Activated T-helper 1 cell treated with Interleukin-2 at 50 U/mL for 16 hours (primary cell): ENCODE results near the gene PAIP1.
"Not testable (repeated sequence)": the region's sequence is repeated elsewhere in the genome, so short reads cannot be mapped to it uniquely, and the experiment has no call there.

Experiments used
- DNase-seq: peaks from one replicate; pipeline ENCODE4 v3.0.0-alpha.2; 2020; ENCODE audit warnings: low read depth

Gene PAIP1

DNA sequence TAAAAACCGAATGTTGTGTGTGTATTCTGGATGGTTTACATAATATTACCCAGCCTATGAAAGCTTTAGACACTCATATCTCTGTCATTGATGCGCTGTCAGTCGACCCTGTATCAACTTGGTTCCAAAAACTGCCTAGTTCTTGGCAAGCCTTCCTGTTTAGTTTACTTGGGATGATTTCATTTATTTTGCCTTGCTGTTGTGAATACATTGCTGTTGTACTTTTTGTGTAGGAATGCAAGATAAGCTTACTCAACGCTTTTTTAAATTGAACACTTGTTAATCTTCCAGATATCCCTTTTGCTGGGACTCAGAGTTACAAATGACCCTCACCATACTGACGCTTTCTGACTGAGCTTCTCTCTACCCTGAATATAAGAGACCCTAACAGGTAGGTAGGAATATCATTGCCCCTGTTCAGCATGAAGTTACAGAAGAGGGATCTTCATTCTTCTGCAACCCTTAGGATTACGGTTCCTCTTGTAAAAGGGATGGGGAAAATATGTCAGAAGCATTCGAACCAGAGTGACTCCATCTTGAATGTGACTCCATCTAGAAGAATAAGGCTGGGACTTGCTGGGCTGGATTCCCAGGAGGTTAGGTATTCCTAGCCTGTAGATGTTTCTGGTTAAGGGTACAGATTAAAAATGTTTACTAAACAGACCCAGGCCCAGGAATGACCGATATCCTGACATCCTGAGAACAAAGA, 13.7 kb upstream of the PAIP1 start:
- no peak for DNase-seq

- no peak for DNase-seq
These were observed 12.4 kb upstream of the PAIP1 start for GRCh38 chr5:43569236-43569746.

GRCh38 chr5:43567967-43568366, 11.1 kb upstream of the PAIP1 start:
- no peak for DNase-seq

DNA sequence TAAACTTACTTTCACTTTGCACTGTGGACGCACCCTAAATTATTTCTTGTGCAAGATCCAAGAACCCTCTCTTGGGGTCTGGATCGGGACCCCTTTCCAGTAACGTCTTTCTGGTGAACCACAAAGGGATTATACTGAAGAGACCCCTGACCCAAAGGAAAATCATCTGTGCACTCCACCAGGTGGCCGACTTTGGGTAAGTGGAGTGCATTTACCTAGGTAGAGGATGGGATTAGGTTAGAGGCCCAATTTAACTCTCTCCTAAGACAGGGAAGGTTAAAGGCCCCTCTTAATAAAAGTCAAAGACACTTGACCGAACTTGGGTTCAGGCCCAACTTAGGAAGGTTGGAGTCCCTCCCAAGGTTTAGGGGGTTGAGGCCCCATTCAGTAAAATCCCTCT, 8.2 kb upstream of the PAIP1 start:
- DNase-seq = no peak

DNA sequence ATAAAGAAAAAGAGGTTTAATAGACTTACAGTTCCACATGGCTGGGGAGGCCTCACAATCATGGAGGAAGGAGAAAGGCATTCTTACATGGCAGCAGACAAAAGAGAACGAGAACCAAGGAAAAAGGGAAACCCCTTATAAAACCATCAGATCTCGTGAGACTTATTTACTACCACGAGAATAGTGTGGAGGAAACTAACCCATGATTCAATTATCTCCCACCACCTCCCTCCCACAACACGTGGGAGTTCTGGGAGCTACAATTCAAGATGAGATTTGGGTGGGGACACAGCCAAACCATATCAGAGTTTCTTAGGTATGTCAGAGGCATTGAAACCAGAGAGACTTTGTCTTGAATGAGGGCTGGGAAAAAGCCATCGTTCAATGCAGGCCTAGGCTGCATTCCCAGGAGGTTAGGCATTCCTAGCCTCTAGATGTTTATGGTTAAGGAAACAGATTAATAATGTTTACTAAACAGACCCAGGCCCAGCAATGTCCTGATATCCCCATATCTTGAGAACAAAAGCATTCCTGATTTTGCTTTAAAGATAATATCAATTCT, 7.5 kb upstream of the PAIP1 start:
- DNase-seq = no peak

DNA sequence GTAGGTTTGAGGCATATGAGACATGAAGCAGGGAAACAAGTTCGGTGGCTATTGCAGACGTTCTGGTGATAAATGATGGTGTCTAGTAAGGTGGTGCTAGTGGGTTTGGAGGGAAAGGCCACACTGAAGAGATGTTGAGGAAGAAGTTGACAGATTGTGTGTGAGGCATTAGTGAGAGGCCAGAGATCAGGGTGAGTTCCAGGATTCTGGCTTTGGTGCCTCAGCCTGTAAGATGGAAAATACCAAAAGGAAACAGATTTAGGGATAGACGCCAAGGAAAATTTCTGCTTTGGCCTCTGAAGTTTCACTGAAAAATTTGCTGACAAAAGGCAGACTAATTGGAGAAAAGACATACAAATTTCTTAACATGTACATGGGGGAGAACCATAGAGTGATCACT, 6.4 kb upstream of the PAIP1 start:
- no peak for DNase-seq

- DNase-seq = no peak
These were observed 4.5 kb upstream of the PAIP1 start for GRCh38 chr5:43561356-43561755.

- DNase-seq = no peak
These were observed 3.3 kb upstream of the PAIP1 start for GRCh38 chr5:43560128-43560527.

DNA sequence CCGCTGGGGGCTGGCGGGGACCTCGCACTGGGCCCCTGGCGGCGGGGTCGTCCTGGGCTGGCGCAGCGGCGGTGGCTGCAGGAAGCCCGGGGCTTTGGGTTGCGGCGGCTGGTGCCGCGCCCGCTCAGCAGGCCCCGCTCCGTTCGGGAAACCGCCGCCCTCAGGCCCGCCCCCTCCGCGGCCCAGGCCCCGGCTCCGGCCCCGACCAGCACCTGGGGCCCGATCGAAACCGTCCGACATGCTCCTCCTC, 345 bp downstream of the PAIP1 start:
- not testable (repeated sequence) for DNase-seq

DNA sequence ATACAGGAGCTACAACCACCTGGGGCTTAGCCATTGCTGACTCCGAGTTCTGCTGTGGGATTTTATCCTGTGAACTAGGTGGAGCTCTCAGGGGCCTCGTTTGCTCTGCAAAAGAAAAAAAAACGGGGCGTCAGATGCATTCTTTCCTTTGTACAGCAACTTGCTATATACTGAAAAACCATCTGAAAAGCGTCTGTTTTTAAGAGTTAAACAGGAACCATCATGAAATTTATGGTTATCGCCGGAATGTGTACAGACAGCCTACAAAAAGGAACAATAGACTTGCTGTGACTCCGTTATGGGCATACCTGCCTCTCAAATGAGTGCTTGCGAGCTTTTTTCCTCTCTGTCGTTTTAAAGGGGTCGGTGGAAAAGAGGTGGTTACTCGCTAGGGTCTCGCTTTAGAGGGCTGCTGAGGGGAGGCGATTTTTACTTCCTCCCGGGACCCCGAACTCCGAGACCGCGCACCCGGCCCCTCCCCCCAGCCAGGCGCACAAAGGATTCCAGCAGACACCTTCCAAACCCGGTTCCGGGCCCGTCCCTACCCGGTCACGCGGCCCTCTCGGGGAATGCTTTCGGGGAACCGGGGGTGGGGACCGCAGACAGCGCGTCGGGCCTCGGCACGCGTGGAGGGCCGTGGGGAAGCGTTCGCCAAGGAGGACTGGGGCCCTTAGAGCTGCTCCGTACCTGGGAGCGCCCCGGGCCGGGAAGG, 826 bp downstream of the PAIP1 start:
- DNase-seq = peak; percentile 30

GRCh38 chr5:43554497-43554896, 2.4 kb downstream of the PAIP1 start:
- no peak for DNase-seq

DNA sequence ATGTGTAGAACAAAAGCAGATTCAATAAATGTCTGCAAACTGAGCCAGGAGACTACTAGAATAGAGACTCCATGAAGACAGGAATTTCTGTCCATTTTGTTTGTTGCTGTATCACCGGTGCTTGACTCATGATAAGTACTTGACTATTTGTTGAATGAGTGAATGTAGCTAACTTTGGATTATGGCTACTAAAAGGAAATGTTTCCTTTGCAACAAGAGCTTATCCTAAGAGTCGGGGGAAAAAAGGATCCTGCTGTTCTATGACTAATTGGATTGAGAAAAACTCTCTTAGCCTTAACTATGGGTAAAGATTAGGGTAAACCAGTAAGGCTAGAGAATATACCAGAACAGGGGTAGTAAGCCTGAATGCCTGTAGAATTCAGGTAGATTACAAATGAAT, 3.5 kb downstream of the PAIP1 start:
- no peak for DNase-seq

DNA sequence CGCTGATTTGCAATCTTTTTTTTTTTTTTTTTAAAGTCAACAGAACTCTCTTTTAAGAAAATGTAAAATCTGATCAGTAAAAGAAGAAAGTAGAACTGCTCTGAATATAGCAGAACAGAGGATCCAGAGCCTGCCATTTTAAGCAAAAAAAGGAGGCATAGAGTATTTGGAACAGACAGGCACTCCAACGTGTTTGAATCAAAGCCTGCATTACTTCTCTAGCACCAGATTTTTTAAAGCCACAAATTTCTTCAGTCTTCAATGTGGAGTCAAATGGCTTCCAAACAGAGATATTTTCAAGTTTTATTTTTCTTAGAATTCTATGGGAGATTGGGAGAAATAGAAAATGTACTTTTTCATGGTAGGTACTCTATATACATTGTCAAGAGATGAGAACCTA, 5.1 kb downstream of the PAIP1 start:
- no peak for DNase-seq

DNA sequence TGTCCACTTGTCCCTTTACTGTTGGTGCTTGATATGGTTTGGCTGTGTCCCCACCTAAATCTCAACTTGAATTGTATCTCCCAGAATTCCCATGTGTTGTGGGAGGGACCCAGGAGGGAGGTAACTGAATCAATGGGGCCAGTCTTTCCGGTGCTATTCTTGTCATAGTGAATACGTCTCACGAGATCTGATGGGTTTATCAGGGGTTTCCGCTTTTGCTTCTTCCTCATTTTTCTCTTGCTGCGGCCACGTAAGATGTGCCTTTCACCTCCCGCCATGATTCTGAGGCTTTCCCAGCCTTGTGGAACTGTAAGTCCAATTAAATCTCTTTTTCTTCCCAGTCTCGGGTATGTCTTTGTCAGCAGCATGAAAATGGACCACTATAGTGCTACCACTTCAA, 7.6 kb downstream of the PAIP1 start:
- not testable (repeated sequence) for DNase-seq

- DNase-seq = no peak
These were observed 8.5 kb downstream of the PAIP1 start for GRCh38 chr5:43548358-43548757.

- no peak for DNase-seq
These were observed 9.3 kb downstream of the PAIP1 start for GRCh38 chr5:43547532-43547931.

GRCh38 chr5:43543434-43543833, 13.4 kb downstream of the PAIP1 start:
- no peak for DNase-seq

DNA sequence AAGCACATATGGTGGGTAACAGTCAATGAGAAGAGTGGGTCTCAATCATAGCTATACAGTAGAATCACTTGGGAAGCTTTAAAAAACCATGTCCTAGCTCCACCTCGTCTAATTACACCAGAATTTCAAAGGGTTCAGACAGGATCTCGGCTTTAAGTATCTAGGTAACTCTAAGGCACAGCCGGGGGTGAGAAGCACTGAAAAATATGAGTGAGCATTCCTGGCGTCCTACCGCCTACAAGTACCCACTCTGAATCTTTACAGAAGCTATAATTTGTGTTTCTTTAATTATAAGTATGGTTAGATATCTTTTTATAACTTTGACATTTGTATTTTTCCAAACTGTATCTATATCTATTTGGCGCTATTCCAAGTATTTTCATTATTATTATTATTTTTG, 16.1 kb downstream of the PAIP1 start:
- no peak for DNase-seq

DNA sequence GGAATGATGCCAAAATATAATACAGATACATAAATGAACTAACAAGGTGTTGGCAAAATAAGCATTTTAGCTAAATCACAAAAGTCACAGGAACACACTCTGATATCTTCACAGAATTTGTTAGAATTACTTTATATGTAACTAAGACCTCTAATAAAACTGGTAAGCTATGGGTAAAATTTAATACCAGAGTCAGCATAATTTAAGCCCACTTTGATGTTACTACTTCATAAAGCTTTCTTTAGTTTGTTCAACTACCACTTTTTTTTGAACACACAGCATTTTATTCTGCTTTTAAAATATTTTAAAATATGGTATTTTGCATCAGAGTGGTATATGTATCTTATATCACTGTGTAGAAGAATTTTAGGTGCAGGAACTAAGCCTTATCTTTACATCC, 19.9 kb downstream of the PAIP1 start:
- no peak for DNase-seq

DNA sequence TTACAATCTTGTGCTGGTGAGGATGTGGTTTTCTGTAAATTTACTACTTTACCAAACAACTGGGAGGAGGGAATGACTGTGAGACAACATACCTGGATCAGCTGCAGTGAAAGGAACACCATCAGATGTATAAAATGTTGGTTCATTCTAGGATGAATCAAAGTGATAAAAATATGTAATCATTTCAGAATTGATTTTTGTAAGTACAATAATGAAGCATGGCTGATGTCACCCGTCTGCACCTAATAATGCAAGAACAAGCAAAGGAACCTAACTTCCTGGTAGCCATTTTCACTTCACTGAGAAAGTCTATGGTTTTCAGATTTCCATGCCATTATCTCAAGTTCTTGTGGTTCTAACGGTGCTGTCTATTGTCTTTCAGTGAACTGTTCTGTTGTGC, 23.2 kb downstream of the PAIP1 start:
- DNase-seq = no peak

DNA sequence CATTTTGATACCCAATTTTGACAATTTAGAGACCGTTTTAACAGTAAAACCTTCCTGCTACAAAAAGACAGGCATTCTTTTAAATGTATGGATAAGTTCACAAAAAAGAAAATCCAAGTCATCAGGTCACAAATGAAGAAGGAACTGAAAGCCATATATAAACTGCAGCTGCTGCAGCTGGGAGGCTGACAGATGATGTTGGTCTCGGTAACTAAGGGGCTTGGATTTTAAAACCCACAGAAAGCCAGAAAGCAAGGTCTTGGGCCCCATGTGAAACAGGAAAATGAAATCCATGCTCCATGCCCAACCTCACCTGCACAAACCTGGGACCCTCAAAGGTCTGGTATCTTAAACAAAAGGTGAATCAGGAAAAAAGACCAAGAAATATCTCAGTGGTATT, 26.2 kb downstream of the PAIP1 start:
- DNase-seq = no peak

DNA sequence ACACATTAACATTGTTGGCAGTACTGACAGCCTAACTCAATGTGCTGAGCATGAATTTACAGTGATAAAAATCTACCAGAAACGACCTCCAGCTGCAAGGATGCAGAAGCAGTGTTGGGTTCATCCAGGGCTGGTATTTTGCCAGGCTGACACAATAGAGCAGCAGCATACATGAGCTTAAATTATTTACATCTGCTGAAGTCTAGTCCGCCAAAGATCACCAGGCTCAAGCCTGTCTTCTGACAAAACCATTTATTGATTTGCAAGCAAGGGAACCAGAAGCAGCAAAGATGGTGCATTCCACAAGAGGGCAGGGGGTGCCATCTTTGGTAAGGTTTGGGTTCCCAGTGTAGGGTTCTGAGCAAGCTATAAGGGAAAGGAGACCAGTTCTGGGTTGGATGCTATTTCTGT, 33.2 kb downstream of the PAIP1 start:
- DNase-seq = no peak

DNA sequence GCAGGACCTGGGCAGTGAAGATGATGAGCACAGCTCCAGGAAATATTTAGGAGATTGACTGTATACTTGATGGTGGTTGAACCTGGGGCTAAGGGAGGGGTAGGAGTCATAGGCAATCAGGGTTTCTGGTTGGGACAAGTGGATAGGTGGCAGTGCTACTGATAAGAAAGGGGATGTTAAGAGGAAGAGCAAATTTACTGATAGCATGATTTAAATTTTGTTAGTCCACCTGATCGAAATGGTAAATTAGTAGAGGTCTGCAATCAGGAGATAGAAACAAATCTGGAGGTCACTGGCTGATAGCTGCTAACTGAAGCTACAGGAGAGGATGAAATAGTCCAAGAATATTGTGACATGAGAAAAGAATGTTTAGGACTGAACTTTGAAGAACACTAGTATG, 36.3 kb downstream of the PAIP1 start:
- no peak for DNase-seq

- DNase-seq = no peak
These were observed 41.2 kb downstream of the PAIP1 start for GRCh38 chr5:43515678-43516048.
